A673 (cell line): ENCODE measurements around the gene PRIMA1.

ENCODE experiments used
- CTCF ChIP-seq: fragments of 300-800, 200-600 bp; sonication (generic); conservative IDR thresholded peaks from 2 replicates; pipeline ENCODE4 v1.5.1; 2017; ENCODE audit warnings: low read depth, mild to moderate bottlenecking, antibody characterized with exemption, low read length, moderate library complexity, mixed read lengths
- EZH2 ChIP-seq: fragments of 200-600 bp; sonication (generic); IDR thresholded peaks from 2 replicates; pipeline ENCODE4 v1.6.1; 2017; ENCODE audit warnings: borderline replicate concordance, low read depth, mild to moderate bottlenecking, mixed read lengths, antibody characterized with exemption, low read length; ENCODE audit not compliant: poor library complexity, severe bottlenecking

DNA sequence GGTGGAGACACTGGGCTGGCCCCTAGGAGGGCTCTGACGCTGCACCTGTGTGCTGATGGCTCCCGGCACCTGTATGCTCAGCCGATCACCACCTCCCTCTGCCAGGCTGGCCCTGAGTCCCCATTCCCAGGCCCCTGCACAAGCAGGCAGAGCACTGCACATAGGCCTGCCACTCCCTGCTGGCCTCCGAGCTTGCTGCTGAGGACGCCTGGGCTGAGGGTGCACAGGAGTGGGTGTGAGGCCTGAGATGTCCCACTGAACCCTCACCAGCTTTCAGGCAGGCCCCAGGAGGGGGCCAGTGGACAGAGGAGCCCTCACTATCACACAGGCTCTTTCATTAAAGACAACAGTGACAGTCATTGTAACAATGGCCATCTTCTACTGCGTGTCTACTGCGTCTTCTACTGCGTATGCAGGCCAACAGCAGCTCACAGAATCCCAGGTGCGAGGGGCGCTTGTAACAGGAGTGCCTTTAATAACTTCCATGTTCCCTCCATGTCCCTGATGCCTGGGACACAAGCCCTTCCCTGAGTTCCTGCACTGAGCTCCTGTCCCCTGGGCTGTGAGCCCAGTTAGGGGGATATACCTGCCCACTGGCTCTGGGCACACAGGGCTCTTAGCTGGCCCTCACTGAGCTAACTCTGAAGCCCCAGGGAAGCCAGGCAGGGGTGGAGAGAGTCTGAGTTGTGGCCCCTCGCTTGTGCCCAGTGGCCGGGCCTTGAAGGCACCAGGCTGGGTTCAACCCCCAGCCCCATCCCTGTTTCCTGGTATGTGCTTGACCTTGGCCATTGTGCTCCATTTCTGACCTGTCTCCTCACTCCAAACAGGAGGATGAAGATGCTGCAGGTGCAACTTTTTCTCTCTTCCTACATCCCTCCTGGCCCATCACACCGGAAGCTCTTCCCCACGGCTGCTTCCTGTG, 71.3 kb downstream of the PRIMA1 start:
- TF ChIP-seq CTCF (no peak), EZH2 (no peak)
